Duodenal mucosa (tissue), 2 donors: Measurements from ENCODE around the gene PEX12.

ENCODE experiments used
- H3K27ac ChIP-seq: one replicate; pipeline ENCODE4 v1.7.0; 2013; ENCODE audit warnings: low read depth, low read length
- H3K27me3 ChIP-seq, 2 donors: one replicate each; pipeline ENCODE4 v1.7.0; 2013; ENCODE audit warnings: low read length in 2 of 2, control low read depth in 1 of 2; ENCODE audit not compliant: insufficient read depth in 2 of 2, control insufficient read depth in 1 of 2
- H3K36me3 ChIP-seq, 2 donors: one replicate each; pipeline ENCODE4 v1.7.0; 2013; ENCODE audit warnings: low read length in 2 of 2, control low read depth in 1 of 2; ENCODE audit not compliant: insufficient read depth in 2 of 2, control insufficient read depth in 1 of 2
- H3K4me1 ChIP-seq, 2 donors: one replicate each; pipeline ENCODE4 v1.7.0; 2013; ENCODE audit warnings: low read length in 2 of 2, control low read depth in 1 of 2; ENCODE audit not compliant: insufficient read depth in 2 of 2, control insufficient read depth in 1 of 2
- H3K4me3 ChIP-seq, 2 donors: one replicate each; pipeline ENCODE4 v1.7.0; 2013; ENCODE audit warnings: low read length in 2 of 2, low read depth in 1 of 2
- H3K9ac ChIP-seq, 2 donors: one replicate each; pipeline ENCODE4 v1.7.0; 2013; ENCODE audit warnings: low read length in 2 of 2, low read depth in 1 of 2
- H3K9me3 ChIP-seq, 2 donors: one replicate each; pipeline ENCODE4 v1.7.0; 2013; ENCODE audit warnings: low read length in 2 of 2, control low read depth in 1 of 2; ENCODE audit not compliant: control insufficient read depth in 1 of 2

PEX12 gene

GRCh38 chr17:35607239-35607847 is 29.0 kb upstream of the PEX12 start:
- peaks cover 22 to 56% of the 10 kb centered on the region in 2 donors for H3K36me3 ChIP-seq
- H3K9me3 ChIP-seq: no peaks in the 10 kb centered on the region
- H3K27ac ChIP-seq: no peak overlapping the region
- no peak overlapping the region for H3K9ac ChIP-seq
- H3K4me1 ChIP-seq: no peaks in the 10 kb centered on the region
- no peak overlapping the region for H3K4me3 ChIP-seq
- no peaks in the 10 kb centered on the region for H3K27me3 ChIP-seq

GRCh38 chr17:35605678-35606077 is 27.3 kb upstream of the PEX12 start:
- Histone ChIP-seq H3K4me1 (no peaks in the 10 kb centered on the region), H3K27ac (no peak overlapping the region), H3K4me3 (no peak overlapping the region), H3K27me3 (no peaks in the 10 kb centered on the region), H3K9me3 (no peaks in the 10 kb centered on the region), H3K36me3 (peaks cover 18 to 55% of the 10 kb centered on the region in 2 donors), H3K9ac (no peak overlapping the region)

- H3K27ac ChIP-seq: no peak overlapping the region
- H3K9me3 ChIP-seq: no peaks in the 10 kb centered on the region
- no peaks in the 10 kb centered on the region for H3K27me3 ChIP-seq
- H3K4me1 ChIP-seq: no peaks in the 10 kb centered on the region
- H3K9ac ChIP-seq: no peak overlapping the region
- H3K4me3 ChIP-seq: no peak overlapping the region
- H3K36me3 ChIP-seq: peaks cover 20 to 51% of the 10 kb centered on the region in 2 donors
These were observed 25.3 kb upstream of the PEX12 start for GRCh38 chr17:35603674-35604073.

GRCh38 chr17:35597604-35598003 is 19.2 kb upstream of the PEX12 start:
- Histone ChIP-seq H3K36me3 (peaks cover 15 to 65% of the 10 kb centered on the region in 2 donors), H3K4me3 (no peak overlapping the region), H3K27ac (no peak overlapping the region), H3K4me1 (peaks cover 0 to 4% of the 10 kb centered on the region in 2 donors), H3K9me3 (no peaks in the 10 kb centered on the region), H3K27me3 (no peaks in the 10 kb centered on the region), H3K9ac (no peak overlapping the region)

GRCh38 chr17:35596530-35597233 is 18.3 kb upstream of the PEX12 start:
- Histone ChIP-seq H3K9ac (no peak overlapping the region), H3K4me3 (no peak overlapping the region), H3K27ac (no peak overlapping the region), H3K36me3 (peaks cover 15 to 62% of the 10 kb centered on the region in 2 donors), H3K27me3 (no peaks in the 10 kb centered on the region), H3K4me1 (peaks cover 0 to 4% of the 10 kb centered on the region in 2 donors), H3K9me3 (no peaks in the 10 kb centered on the region)

- H3K9ac ChIP-seq: no peak overlapping the region
- no peaks in the 10 kb centered on the region for H3K9me3 ChIP-seq
- peaks cover 15 to 56% of the 10 kb centered on the region in 2 donors for H3K36me3 ChIP-seq
- no peaks in the 10 kb centered on the region for H3K27me3 ChIP-seq
- H3K4me3 ChIP-seq: no peak overlapping the region
- no peak overlapping the region for H3K27ac ChIP-seq
- H3K4me1 ChIP-seq: peaks cover 0 to 4% of the 10 kb centered on the region in 2 donors
These were observed 17.7 kb upstream of the PEX12 start for GRCh38 chr17:35596072-35596471.

GRCh38 chr17:35588196-35588920 is 10.0 kb upstream of the PEX12 start:
- H3K4me1 ChIP-seq: peaks cover 12 to 16% of the 10 kb centered on the region in 2 donors
- H3K27me3 ChIP-seq: no peaks in the 10 kb centered on the region
- H3K27ac ChIP-seq: no peak overlapping the region
- no peaks in the 10 kb centered on the region for H3K9me3 ChIP-seq
- peak overlapping the region; percentile 92 to 100 for H3K4me3 ChIP-seq
- H3K36me3 ChIP-seq: no peaks in the 10 kb centered on the region
- peak overlapping the region in 1 of 2 donors; percentile 92 for H3K9ac ChIP-seq

GRCh38 chr17:35587074-35587961 is 8.9 kb upstream of the PEX12 start, which contains the start of gene AP2B1:
Gene AP2B1 (plus strand): TSS chr17:35587322. CDS start chr17:35594031, 6,709 bp downstream.
- H3K4me1 ChIP-seq: peaks cover 12 to 16% of the 10 kb centered on the region in 2 donors
- H3K27me3 ChIP-seq: no peaks in the 10 kb centered on the region
- H3K9ac ChIP-seq: peak within 1 kb of the TSS; percentile 92 to 100
- peak within 1 kb of the TSS; percentile 92 to 100 for H3K4me3 ChIP-seq
- H3K36me3 ChIP-seq: no peaks in the 10 kb centered on the region
- no peaks in the 10 kb centered on the region for H3K9me3 ChIP-seq
- peak within 1 kb of the TSS; percentile 74 for H3K27ac ChIP-seq

GRCh38 chr17:35586569-35587073 is 8.2 kb upstream of the PEX12 start:
- Histone ChIP-seq H3K4me1 (peaks cover 12 to 16% of the 10 kb centered on the region in 2 donors), H3K9me3 (no peaks in the 10 kb centered on the region), H3K27ac (peak overlapping the region; percentile 74), H3K9ac (peak overlapping the region; percentile 92 to 100), H3K27me3 (no peaks in the 10 kb centered on the region), H3K36me3 (no peaks in the 10 kb centered on the region), H3K4me3 (peak overlapping the region; percentile 92 to 100)
